OCI-LY3 (cell line): ENCODE measurements around the gene POLN.

Source experiments
- CTCF ChIP-seq: fragments of 200-600, 300-600 bp; sonication (generic); IDR thresholded peaks from 2 replicates; pipeline ENCODE4 v1.5.1; 2014; ENCODE audit warnings: antibody characterized with exemption, low read length, low read depth
- EZH2phosphoT487 ChIP-seq: fragments of 200-600 bp; shearing (Covaris generic); IDR thresholded peaks from 2 replicates; pipeline ENCODE4 v1.6.1; 2018; ENCODE audit warnings: antibody characterized with exemption, mixed run types, low read depth

GRCh38 chr4:2286904-2287593 lies 45.1 kb upstream of the POLN start:
- TF ChIP-seq CTCF (no peak), EZH2phosphoT487 (no peak)
